Measurements from ENCODE around the gene MYO18B. TPM values are rescaled to one million over a fixed set of nuclear protein-coding genes. Genes with fewer than 3 reads are reported as not detected.
"Not testable (repeated sequence)": the region's sequence is repeated elsewhere in the genome, so short reads cannot be mapped to it uniquely, and the experiment has no call there.

The MYO18B gene
- total and polyA plus RNA-seq, 2 of the 8 experiments (the other 6 are each of a cell fraction or from before 2014, with no cell fraction given), result 0.62 to 0.78 TPM

- FAIRE-seq; DNase-seq (ENCODE audit: low read depth in 1 of 2, low spot score in 2 of 2); H2AFZ ChIP-seq (ENCODE audit: low read length); H3K14ac ChIP-seq (ENCODE audit: insufficient read length); H4K20me1 ChIP-seq (replicated peaks in 1 of 2; ENCODE audit: control insufficient read depth in 1 of 2, insufficient read depth in 2 of 2, low read length in 2 of 2); H3K36me3 ChIP-seq (ENCODE audit: control insufficient read depth in 2 of 4, insufficient read depth in 4 of 4, low read length in 3 of 4); H3K27me3 ChIP-seq (replicated peaks in 1 of 4; ENCODE audit: control insufficient read depth in 3 of 4, extremely low read depth in 1 of 4, insufficient read depth in 3 of 4, low read length in 3 of 4); H2BK120ac ChIP-seq (replicated peaks; ENCODE audit: low read depth, low read length); H3K4me2 ChIP-seq (ENCODE audit: insufficient read depth in 1 of 2, low read depth in 2 of 2, low read length in 2 of 2); H3K4ac ChIP-seq (replicated peaks; ENCODE audit: insufficient read length, low read depth, low read length); H3K79me1 ChIP-seq (ENCODE audit: low read depth, low read length); H3K18ac ChIP-seq (ENCODE audit: extremely low read depth, low read length); H4K8ac ChIP-seq (ENCODE audit: extremely low read depth, insufficient read depth, low read length); H3K9ac ChIP-seq (replicated peaks in 1 of 4; ENCODE audit: extremely low read depth in 1 of 4, low read depth in 3 of 4, low read length in 3 of 4); H3K56ac ChIP-seq (replicated peaks; ENCODE audit: insufficient read length, low read depth, low read length); H2BK15ac ChIP-seq (ENCODE audit: low read length); H2BK20ac ChIP-seq (ENCODE audit: low read length); H3K23ac ChIP-seq (ENCODE audit: insufficient read length); H3K4me1 ChIP-seq (replicated peaks in 1 of 4; ENCODE audit: control insufficient read depth in 3 of 4, insufficient read depth in 4 of 4, low read length in 3 of 4); H4K5ac ChIP-seq (ENCODE audit: insufficient read length, low read depth, low read length); H3K4me3 ChIP-seq (ENCODE audit: extremely low read depth in 1 of 4, insufficient read depth in 2 of 4, low read depth in 3 of 4, low read length in 4 of 4); H2BK12ac ChIP-seq (ENCODE audit: low read depth, low read length); H4K91ac ChIP-seq (replicated peaks; ENCODE audit: insufficient read length, low read length); H3K27ac ChIP-seq (ENCODE audit: low read depth, low read length); H2AK5ac ChIP-seq (ENCODE audit: low read depth, low read length); H3K79me2 ChIP-seq (ENCODE audit: control insufficient read depth in 1 of 2, insufficient read depth in 2 of 2, low read length in 2 of 2); POLR2A ChIA-PET (ENCODE audit: partially characterized antibody); H3K23me2 ChIP-seq (ENCODE audit: low read depth, low read length); H3K9me3 ChIP-seq (ENCODE audit: insufficient read depth in 2 of 2, low read depth in 1 of 2, low read length in 1 of 2): not testable (repeated sequence)
- peak overlapping the region; percentile 46; the same call in 1 of the 2 replicates for H2BK5ac ChIP-seq (ENCODE audit: low read depth, low read length)
- CTCF ChIA-PET (ENCODE audit: partially characterized antibody), result interaction anchor here (0.7 to 1.2 kb wide), 2 partner anchors 18 to 154 kb away, joined by 3 to 4 read pairs; no protein-coding TSS in a partner anchor
- WGBS, 2 experiments (ENCODE audit: extremely low coverage in 1 of 2, insufficient coverage in 1 of 2, insufficient read length in 1 of 2, insufficient replicate concordance in 2 of 2, low coverage in 1 of 2, low lambda C conversion rate in 2 of 2, missing lambda C conversion rate in 1 of 2), result 93% methylated on average over 6 of the region's 6 CpGs; no CpG with 5 or more reads in 1 of the 2 experiments
Measured at GRCh38 chr22:25708430-25708829, 33.6 kb upstream of the MYO18B start.
